ENCODE data around the gene PET100.

DNA sequence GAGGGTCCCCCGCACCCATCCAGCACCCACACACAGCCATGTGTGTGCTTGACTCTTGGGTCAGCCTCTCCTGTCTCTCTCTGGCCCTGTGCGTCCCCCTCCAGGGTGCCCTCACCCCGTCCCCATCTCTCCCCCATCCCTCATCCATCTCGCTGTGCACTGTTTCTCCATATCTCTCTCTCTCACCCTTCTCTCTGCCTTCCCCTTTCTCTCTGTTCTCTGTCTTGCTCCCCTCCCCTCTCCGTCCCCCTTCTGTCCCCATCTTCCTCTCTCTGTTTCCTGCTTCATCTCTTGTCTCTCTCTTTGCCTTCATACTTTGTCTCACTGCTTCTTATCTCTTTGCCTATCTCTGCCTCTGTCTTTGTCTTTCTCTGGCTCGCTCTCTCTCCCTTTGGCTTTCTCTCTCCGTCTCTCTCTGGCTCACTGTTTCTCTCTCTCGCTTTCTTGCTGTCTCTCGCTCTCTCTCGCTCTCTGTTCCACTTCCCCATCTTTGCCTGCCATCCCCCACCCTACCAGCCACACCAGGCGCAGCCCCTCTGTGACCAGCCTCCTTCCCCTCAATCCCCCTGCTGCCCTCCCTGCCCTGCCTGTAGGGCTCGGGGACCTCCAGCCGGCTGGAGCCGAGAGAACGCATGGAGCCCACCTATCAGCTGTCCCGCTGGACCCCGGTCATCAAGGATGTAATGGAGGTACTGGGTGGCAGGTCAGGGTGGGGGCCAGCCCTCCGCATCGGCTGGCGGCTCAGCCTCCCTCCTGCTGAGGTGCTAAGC is 16.2 kb downstream of the PET100 start:
- TF ChIP-seq, protein P1, sequence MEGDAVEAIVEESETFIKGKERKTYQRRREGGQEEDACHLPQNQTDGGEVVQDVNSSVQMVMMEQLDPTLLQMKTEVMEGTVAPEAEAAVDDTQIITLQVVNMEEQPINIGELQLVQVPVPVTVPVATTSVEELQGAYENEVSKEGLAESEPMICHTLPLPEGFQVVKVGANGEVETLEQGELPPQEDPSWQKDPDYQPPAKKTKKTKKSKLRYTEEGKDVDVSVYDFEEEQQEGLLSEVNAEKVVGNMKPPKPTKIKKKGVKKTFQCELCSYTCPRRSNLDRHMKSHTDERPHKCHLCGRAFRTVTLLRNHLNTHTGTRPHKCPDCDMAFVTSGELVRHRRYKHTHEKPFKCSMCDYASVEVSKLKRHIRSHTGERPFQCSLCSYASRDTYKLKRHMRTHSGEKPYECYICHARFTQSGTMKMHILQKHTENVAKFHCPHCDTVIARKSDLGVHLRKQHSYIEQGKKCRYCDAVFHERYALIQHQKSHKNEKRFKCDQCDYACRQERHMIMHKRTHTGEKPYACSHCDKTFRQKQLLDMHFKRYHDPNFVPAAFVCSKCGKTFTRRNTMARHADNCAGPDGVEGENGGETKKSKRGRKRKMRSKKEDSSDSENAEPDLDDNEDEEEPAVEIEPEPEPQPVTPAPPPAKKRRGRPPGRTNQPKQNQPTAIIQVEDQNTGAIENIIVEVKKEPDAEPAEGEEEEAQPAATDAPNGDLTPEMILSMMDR (IDR thresholded peaks at IDR 0.05): no peak
- no peak for TF ChIP-seq POLR2A (IDR thresholded peaks at IDR 0.05)

Measured in uterus (tissue), 2 donors.